Adrenal gland (tissue), 5 donors: ENCODE measurements around the gene HEXIM1.

ENCODE experiments used
- CTCF ChIP-seq, 6 experiments: fragments of 450-650 bp in 4 of 6; fragments of 200-600 bp in 2 of 6; sonication (generic) in 1 of 6; IDR thresholded peaks; 1 replicate in 5 of 6; 2 replicates in 1 of 6; pipeline versions ENCODE4 v1.5.1 to v1.8.0; 2016 to 2021; ENCODE audit warnings: antibody characterized with exemption in 6 of 6, mild to moderate bottlenecking in 2 of 6, moderate library complexity in 1 of 6
- POLR2A ChIP-seq, 2 donors: fragments of 450-650 bp; IDR thresholded peaks; one replicate each; pipeline ENCODE4 v1.6.1; 2017; ENCODE audit warnings: antibody characterized with exemption in 2 of 2, mild to moderate bottlenecking in 2 of 2, moderate library complexity in 1 of 2
- donor health status: DM: no; HTN: no; CAD: no.

GRCh38 chr17:45107293-45108010 lies 40.8 kb upstream of the HEXIM1 start:
- TF ChIP-seq CTCF (IDR thresholded peaks at IDR 0.05) (no peak), POLR2A (IDR thresholded peaks at IDR 0.05) (no peak)
